Skeletal muscle cell (primary cell): Measurements from ENCODE around the gene TEAD1.
A peak's percentile ranks its signal among the peaks of the same experiment; 100 is the strongest.

Source experiments
- DNase-seq: peaks from one replicate; pipeline ENCODE4 v3.0.0-alpha.2; 2010; ENCODE audit warnings: low read depth
- H3K4me3 ChIP-seq: 2 replicates; pipeline ENCODE4 v1.5.1; 2011; ENCODE audit warnings: low read depth, mild to moderate bottlenecking, control low read depth, low read length, moderate library complexity

The TEAD1 gene

GRCh38 chr11:12772324-12772723 is 98.1 kb downstream of the TEAD1 start:
- H3K4me3 ChIP-seq = no peak overlapping the region
- DNase-seq = no peak

GRCh38 chr11:12773591-12773990 is 99.4 kb downstream of the TEAD1 start:
- no peak for DNase-seq
- H3K4me3 ChIP-seq = no peak overlapping the region

GRCh38 chr11:12775955-12776354 is 101.7 kb downstream of the TEAD1 start:
- DNase-seq = no peak
- no peak overlapping the region for H3K4me3 ChIP-seq

- DNase-seq = peak; percentile 73
- H3K4me3 ChIP-seq = no peak overlapping the region
These were observed 103.1 kb downstream of the TEAD1 start for GRCh38 chr11:12777208-12777874.

GRCh38 chr11:12778240-12778905 is 104.2 kb downstream of the TEAD1 start:
- no peak for DNase-seq

GRCh38 chr11:12783765-12784164 is 109.5 kb downstream of the TEAD1 start:
- no peak for DNase-seq
- no peak overlapping the region for H3K4me3 ChIP-seq

More at GRCh38 chr11:12778240-12778905, 104.2 kb downstream of the TEAD1 start:
- no peak overlapping the region for H3K4me3 ChIP-seq

- no peak overlapping the region for H3K4me3 ChIP-seq
- DNase-seq = no peak
These were observed 110.2 kb downstream of the TEAD1 start for GRCh38 chr11:12784445-12784844.

GRCh38 chr11:12784987-12785386 is 110.8 kb downstream of the TEAD1 start:
- no peak overlapping the region for H3K4me3 ChIP-seq
- DNase-seq = no peak

- no peak overlapping the region for H3K4me3 ChIP-seq
- no peak for DNase-seq
These were observed 111.7 kb downstream of the TEAD1 start for GRCh38 chr11:12785901-12786300.

GRCh38 chr11:12786450-12786849 is 112.2 kb downstream of the TEAD1 start:
- H3K4me3 ChIP-seq = no peak overlapping the region
- DNase-seq = no peak

GRCh38 chr11:12786891-12787290 is 112.7 kb downstream of the TEAD1 start:
- DNase-seq = no peak
- no peak overlapping the region for H3K4me3 ChIP-seq

GRCh38 chr11:12787847-12788246 is 113.6 kb downstream of the TEAD1 start:
- no peak overlapping the region for H3K4me3 ChIP-seq

GRCh38 chr11:12789054-12789453 is 114.8 kb downstream of the TEAD1 start:
- DNase-seq = no peak
- H3K4me3 ChIP-seq = no peak overlapping the region

More at GRCh38 chr11:12787847-12788246, 113.6 kb downstream of the TEAD1 start:
- peak; percentile 69 for DNase-seq

- no peak overlapping the region for H3K4me3 ChIP-seq
- DNase-seq = no peak
These were observed 115.5 kb downstream of the TEAD1 start for GRCh38 chr11:12789596-12790215.

GRCh38 chr11:12790861-12791616 is 116.8 kb downstream of the TEAD1 start:
- H3K4me3 ChIP-seq = no peak overlapping the region
- DNase-seq = no peak

GRCh38 chr11:12792018-12792417 is 117.8 kb downstream of the TEAD1 start:
- DNase-seq = no peak
- no peak overlapping the region for H3K4me3 ChIP-seq

- no peak for DNase-seq
- no peak overlapping the region for H3K4me3 ChIP-seq
These were observed 118.4 kb downstream of the TEAD1 start for GRCh38 chr11:12792590-12792989.

GRCh38 chr11:12793065-12793464 is 118.8 kb downstream of the TEAD1 start:
- H3K4me3 ChIP-seq = no peak overlapping the region
- DNase-seq = no peak

GRCh38 chr11:12793506-12793905 is 119.3 kb downstream of the TEAD1 start:
- no peak overlapping the region for H3K4me3 ChIP-seq
- DNase-seq = no peak
